ENCODE results near the gene C1orf226. TPM values are rescaled to one million over a fixed set of nuclear protein-coding genes. Genes with fewer than 3 reads are reported as not detected.

C1orf226 gene
- total and polyA plus RNA-seq, 9 of the 15 experiments (the other 6 are each of a cell fraction or from before 2014, with no cell fraction given) = 0.10 to 1.4 (median 0.47) TPM

GRCh38 chr1:162369571-162369970, 12.0 kb upstream of the C1orf226 start:
- CTCF ChIA-PET (ENCODE audit: low intra/inter-chr PET ratio) = no interaction called here
- H3K9me3 ChIP-seq (replicated peaks; ENCODE audit: control insufficient read depth, insufficient read depth, low read depth, low read length) = no peaks in the 10 kb centered on the region
- intact Hi-C loops (cut with micrococcal nuclease) (no loop called here), in situ Hi-C loops (cut with MboI) (no loop called here)
- FAIRE-seq = no peak
- WGBS (ENCODE audit: insufficient coverage, low coverage, missing lambda C conversion rate) = 72% methylated on average over 7 of the region's 7 CpGs
- BruUV-seq (replicated peaks) = no TSS peak
- H3K4me2 ChIP-seq (ENCODE audit: insufficient read depth, low read length) = no peak overlapping the region
- no peak overlapping the region for H3K27ac ChIP-seq (ENCODE audit: extremely low read depth, low read depth, low read length)
- no peak overlapping the region for H2AFZ ChIP-seq (ENCODE audit: low read depth, low read length)
- POLR2A ChIA-PET = interaction anchor here (0.6 kb wide), 1 partner anchor 11 kb away, joined by 3 read pairs; no protein-coding TSS in a partner anchor
- TF ChIP-seq ZNF57 (CRISPR knock-in tag; IDR thresholded peaks at IDR 0.05) (no peak), CEBPZ (IDR thresholded peaks at IDR 0.05; ENCODE audit: borderline replicate concordance, low read depth, low read length) (no peak), TAF15 (IDR thresholded peaks at IDR 0.05; ENCODE audit: low read depth, low read length) (no peak), ERF (CRISPR knock-in tag; IDR thresholded peaks at IDR 0.05) (no peak), E2F4 (CRISPR knock-in tag; IDR thresholded peaks at IDR 0.05; ENCODE audit: low read depth) (no peak), HMG20B (CRISPR knock-in tag; IDR thresholded peaks at IDR 0.05) (no peak), USF2 (CRISPR knock-in tag; IDR thresholded peaks at IDR 0.05) (no peak), KAT2B (IDR thresholded peaks at IDR 0.05; ENCODE audit: low read depth, low read length) (no peak), DMBX1 (CRISPR knock-in tag; IDR thresholded peaks at IDR 0.05; ENCODE audit: borderline replicate concordance) (no peak), ELK1 (CRISPR knock-in tag; IDR thresholded peaks at IDR 0.05) (no peak)
- H3K4me3 ChIP-seq = no peak overlapping the region
- peaks cover 31 to 44% of the 10 kb centered on the region in 2 experiments for H3K4me1 ChIP-seq (replicated peaks in 1 of 2; ENCODE audit: control insufficient read depth in 2 of 2, insufficient read depth in 2 of 2, low read length in 2 of 2)
- H3K27me3 ChIP-seq (ENCODE audit: control insufficient read depth in 2 of 2, insufficient read depth in 2 of 2, low read length in 2 of 2) = no peaks in the 10 kb centered on the region
- no peak overlapping the region for H3K9ac ChIP-seq (ENCODE audit: insufficient read depth in 1 of 2, low read depth in 2 of 2, low read length in 2 of 2)
- DNase-seq (ENCODE audit: extremely low read depth in 1 of 4, low spot score in 3 of 4) = no peak
- H4K20me1 ChIP-seq (replicated peaks; ENCODE audit: control insufficient read depth, insufficient read depth, low read length) = no peaks in the 10 kb centered on the region
- no peaks in the 10 kb centered on the region for H3K36me3 ChIP-seq (ENCODE audit: control insufficient read depth, insufficient read depth, low read length)
- no peaks in the 10 kb centered on the region for H3K9me1 ChIP-seq (ENCODE audit: control insufficient read depth, insufficient read depth, low read length)
- no peaks in the 10 kb centered on the region for H3K79me2 ChIP-seq (ENCODE audit: control insufficient read depth, insufficient read depth, low read length)
- no peak for ATAC-seq
